Measurements from ENCODE around the gene SYT12.

The SYT12 gene

GRCh38 chr11:67072295-67072694 is 49.4 kb downstream of the SYT12 start:
- no peak overlapping the region for H3K56ac ChIP-seq (ENCODE audit: low read length)
- H3K4me1 ChIP-seq (ENCODE audit: control insufficient read depth, low read depth, low read length), result no peaks in the 10 kb centered on the region
- H3K4ac ChIP-seq (ENCODE audit: low read depth, low read length), result no peak overlapping the region
- no peak overlapping the region for H4K8ac ChIP-seq (ENCODE audit: low read depth, low read length)
- no peak overlapping the region for H2BK5ac ChIP-seq (ENCODE audit: low read length)
- no peak overlapping the region for H3K23ac ChIP-seq (ENCODE audit: low read length)
- H3K36me3 ChIP-seq (ENCODE audit: control insufficient read depth, insufficient read depth, low read length), result no peaks in the 10 kb centered on the region
- no peaks in the 10 kb centered on the region for H3K27me3 ChIP-seq (ENCODE audit: insufficient read depth, low read length, poor library complexity)
- no peak for DNase-seq
- H4K5ac ChIP-seq (ENCODE audit: low read length), result no peak overlapping the region
- H3K79me2 ChIP-seq (ENCODE audit: control insufficient read depth, insufficient read depth, low read length), result no peaks in the 10 kb centered on the region
- no peaks in the 10 kb centered on the region for H3K79me1 ChIP-seq (ENCODE audit: low read length)
- H3K18ac ChIP-seq (ENCODE audit: low read length), result no peak overlapping the region
- no peak overlapping the region for H2BK15ac ChIP-seq (replicated peaks; ENCODE audit: low read depth)
- H3K4me3 ChIP-seq (ENCODE audit: low read length), result no peak overlapping the region
- no peak overlapping the region for H3K27ac ChIP-seq (ENCODE audit: low read depth, low read length)
- H2BK120ac ChIP-seq (ENCODE audit: low read depth, low read length), result no peak overlapping the region
- WGBS (ENCODE audit: extremely low coverage, insufficient coverage, low lambda C conversion rate), result no CpG with 5 or more reads among the region's 11 CpGs
- no peak overlapping the region for H2AK5ac ChIP-seq (ENCODE audit: low read length)
- H3K4me2 ChIP-seq (ENCODE audit: low read length), result no peak overlapping the region
- H3K9ac ChIP-seq (ENCODE audit: low read length), result no peak overlapping the region

GRCh38 chr11:67073908-67074307 is 51.0 kb downstream of the SYT12 start:
- no CpG with 5 or more reads among the region's 9 CpGs for WGBS (ENCODE audit: extremely low coverage, insufficient coverage, low lambda C conversion rate)
- H3K36me3 ChIP-seq (ENCODE audit: control insufficient read depth, insufficient read depth, low read length), result no peaks in the 10 kb centered on the region

GRCh38 chr11:67076202-67076601 is 53.3 kb downstream of the SYT12 start:
- Histone ChIP-seq H3K79me2 (ENCODE audit: control insufficient read depth, insufficient read depth, low read length) (no peaks in the 10 kb centered on the region), H2AK5ac (ENCODE audit: low read length) (no peak overlapping the region), H3K27ac (ENCODE audit: low read depth, low read length) (no peak overlapping the region), H3K27me3 (ENCODE audit: insufficient read depth, low read length, poor library complexity) (no peaks in the 10 kb centered on the region), H3K4ac (ENCODE audit: low read depth, low read length) (no peak overlapping the region), H3K79me1 (ENCODE audit: low read length) (no peaks in the 10 kb centered on the region), H2BK15ac (replicated peaks; ENCODE audit: low read depth) (no peak overlapping the region), H3K56ac (ENCODE audit: low read length) (no peak overlapping the region), H3K4me1 (ENCODE audit: control insufficient read depth, low read depth, low read length) (no peaks in the 10 kb centered on the region), H2BK5ac (ENCODE audit: low read length) (no peak overlapping the region), H3K4me2 (ENCODE audit: low read length) (no peak overlapping the region), H3K18ac (ENCODE audit: low read length) (no peak overlapping the region), H3K9ac (ENCODE audit: low read length) (no peak overlapping the region), H4K5ac (ENCODE audit: low read length) (no peak overlapping the region), H3K4me3 (ENCODE audit: low read length) (no peak overlapping the region), H3K36me3 (ENCODE audit: control insufficient read depth, insufficient read depth, low read length) (no peaks in the 10 kb centered on the region), H2BK120ac (ENCODE audit: low read depth, low read length) (no peak overlapping the region), H3K23ac (ENCODE audit: low read length) (no peak overlapping the region), H4K8ac (ENCODE audit: low read depth, low read length) (no peak overlapping the region)
- no CpG with 5 or more reads among the region's 6 CpGs for WGBS (ENCODE audit: extremely low coverage, insufficient coverage, low lambda C conversion rate)
- no peak for DNase-seq

More at GRCh38 chr11:67073908-67074307, 51.0 kb downstream of the SYT12 start:
- no peaks in the 10 kb centered on the region for H3K79me1 ChIP-seq (ENCODE audit: low read length)
- H3K4ac ChIP-seq (ENCODE audit: low read depth, low read length), result no peak overlapping the region
- H4K5ac ChIP-seq (ENCODE audit: low read length), result no peak overlapping the region
- H2BK5ac ChIP-seq (ENCODE audit: low read length), result no peak overlapping the region
- H3K4me1 ChIP-seq (ENCODE audit: control insufficient read depth, low read depth, low read length), result no peaks in the 10 kb centered on the region
- no peak overlapping the region for H2BK15ac ChIP-seq (replicated peaks; ENCODE audit: low read depth)
- H3K4me2 ChIP-seq (ENCODE audit: low read length), result no peak overlapping the region
- no peak overlapping the region for H3K27ac ChIP-seq (ENCODE audit: low read depth, low read length)
- no peak overlapping the region for H2AK5ac ChIP-seq (ENCODE audit: low read length)
- H4K8ac ChIP-seq (ENCODE audit: low read depth, low read length), result no peak overlapping the region
- no peak overlapping the region for H3K56ac ChIP-seq (ENCODE audit: low read length)
- H3K18ac ChIP-seq (ENCODE audit: low read length), result no peak overlapping the region
- no peaks in the 10 kb centered on the region for H3K79me2 ChIP-seq (ENCODE audit: control insufficient read depth, insufficient read depth, low read length)
- no peak overlapping the region for H3K9ac ChIP-seq (ENCODE audit: low read length)
- DNase-seq, result no peak
- H2BK120ac ChIP-seq (ENCODE audit: low read depth, low read length), result no peak overlapping the region
- no peak overlapping the region for H3K23ac ChIP-seq (ENCODE audit: low read length)
- no peak overlapping the region for H3K4me3 ChIP-seq (ENCODE audit: low read length)
- H3K27me3 ChIP-seq (ENCODE audit: insufficient read depth, low read length, poor library complexity), result no peaks in the 10 kb centered on the region

GRCh38 chr11:67079065-67079705 is 56.3 kb downstream of the SYT12 start:
- DNase-seq, result no peak
- Histone ChIP-seq H2BK15ac (replicated peaks; ENCODE audit: low read depth) (no peak overlapping the region), H3K79me2 (ENCODE audit: control insufficient read depth, insufficient read depth, low read length) (no peaks in the 10 kb centered on the region), H3K27me3 (ENCODE audit: insufficient read depth, low read length, poor library complexity) (no peaks in the 10 kb centered on the region), H3K27ac (ENCODE audit: low read depth, low read length) (no peak overlapping the region), H3K79me1 (ENCODE audit: low read length) (no peaks in the 10 kb centered on the region), H4K5ac (ENCODE audit: low read length) (no peak overlapping the region), H4K8ac (ENCODE audit: low read depth, low read length) (no peak overlapping the region), H3K9ac (ENCODE audit: low read length) (no peak overlapping the region), H3K4ac (ENCODE audit: low read depth, low read length) (no peak overlapping the region), H2BK120ac (ENCODE audit: low read depth, low read length) (no peak overlapping the region), H3K18ac (ENCODE audit: low read length) (no peak overlapping the region), H3K4me3 (ENCODE audit: low read length) (no peak overlapping the region), H3K23ac (ENCODE audit: low read length) (no peak overlapping the region), H3K4me2 (ENCODE audit: low read length) (no peak overlapping the region), H3K56ac (ENCODE audit: low read length) (no peak overlapping the region), H3K4me1 (ENCODE audit: control insufficient read depth, low read depth, low read length) (no peaks in the 10 kb centered on the region), H2BK5ac (ENCODE audit: low read length) (no peak overlapping the region), H2AK5ac (ENCODE audit: low read length) (no peak overlapping the region), H3K36me3 (ENCODE audit: control insufficient read depth, insufficient read depth, low read length) (no peaks in the 10 kb centered on the region)
- WGBS (ENCODE audit: extremely low coverage, insufficient coverage, low lambda C conversion rate), result no CpG with 5 or more reads among the region's 6 CpGs

DNA sequence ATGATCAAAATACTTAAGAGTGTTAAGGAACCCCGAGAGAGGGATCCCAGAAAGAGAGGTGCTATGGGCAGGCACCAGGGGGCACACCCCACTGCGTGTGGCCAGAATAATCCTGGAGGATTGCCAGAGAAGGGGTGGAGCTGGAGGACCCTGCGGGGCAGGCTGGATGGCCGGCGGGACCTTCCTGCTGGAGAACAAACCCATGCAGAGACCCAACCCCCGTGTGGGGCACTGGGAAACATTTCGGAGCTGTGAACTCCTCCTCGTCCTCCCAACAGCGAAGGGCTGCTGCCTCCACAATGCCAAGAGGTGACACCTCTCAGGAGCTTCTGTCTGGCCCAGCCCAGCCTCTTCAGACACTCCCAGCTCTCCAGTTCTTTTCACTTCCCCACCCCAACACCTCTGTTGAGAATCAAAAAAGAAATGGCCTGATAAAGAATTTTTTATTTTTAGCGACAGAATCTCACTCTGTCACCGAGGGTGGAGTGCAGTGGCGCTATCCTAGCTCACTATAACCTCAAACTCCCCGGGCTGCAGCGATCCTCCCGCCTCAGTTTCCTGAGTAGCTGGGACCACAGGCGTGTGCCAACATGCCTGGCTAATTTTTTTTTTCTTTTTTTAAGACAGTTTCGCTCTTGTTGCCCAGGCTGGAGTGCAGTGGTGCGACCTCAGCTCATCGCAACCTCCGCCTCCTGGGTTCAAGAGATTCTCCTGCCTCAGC is 59.3 kb downstream of the SYT12 start:
- no peak overlapping the region for H3K4me3 ChIP-seq (ENCODE audit: low read length)

More for the DNA sequence above, 59.3 kb downstream of the SYT12 start:
- WGBS (ENCODE audit: extremely low coverage, insufficient coverage, low lambda C conversion rate), result no CpG with 5 or more reads among the region's 20 CpGs
- H3K18ac ChIP-seq (ENCODE audit: low read length), result no peak overlapping the region
- no peak overlapping the region for H2BK15ac ChIP-seq (replicated peaks; ENCODE audit: low read depth)
- no peak overlapping the region for H3K23ac ChIP-seq (ENCODE audit: low read length)
- peak; percentile 69 for DNase-seq
- no peaks in the 10 kb centered on the region for H3K79me2 ChIP-seq (ENCODE audit: control insufficient read depth, insufficient read depth, low read length)
- no peak overlapping the region for H2BK5ac ChIP-seq (ENCODE audit: low read length)
- H3K36me3 ChIP-seq (ENCODE audit: control insufficient read depth, insufficient read depth, low read length), result no peaks in the 10 kb centered on the region
- no peaks in the 10 kb centered on the region for H3K4me1 ChIP-seq (ENCODE audit: control insufficient read depth, low read depth, low read length)
- H3K9ac ChIP-seq (ENCODE audit: low read length), result no peak overlapping the region
- no peaks in the 10 kb centered on the region for H3K27me3 ChIP-seq (ENCODE audit: insufficient read depth, low read length, poor library complexity)
- H3K4ac ChIP-seq (ENCODE audit: low read depth, low read length), result no peak overlapping the region
- no peak overlapping the region for H3K27ac ChIP-seq (ENCODE audit: low read depth, low read length)
- H4K8ac ChIP-seq (ENCODE audit: low read depth, low read length), result no peak overlapping the region
- H4K5ac ChIP-seq (ENCODE audit: low read length), result no peak overlapping the region
- H2AK5ac ChIP-seq (ENCODE audit: low read length), result no peak overlapping the region
- H3K79me1 ChIP-seq (ENCODE audit: low read length), result no peaks in the 10 kb centered on the region
- H3K4me2 ChIP-seq (ENCODE audit: low read length), result peak overlapping the region; percentile 35
- peak overlapping the region; percentile 28 for H3K56ac ChIP-seq (ENCODE audit: low read length)
- H2BK120ac ChIP-seq (ENCODE audit: low read depth, low read length), result no peak overlapping the region

Data from mesendoderm (in vitro differentiated cells).